HEK293T (cell line): ENCODE measurements around the gene CDCP1.

ENCODE experiments used
- ARNT ChIP-seq: fragments of 450-650 bp; IDR thresholded peaks from 2 replicates; pipeline ENCODE4 v1.6.1; 2017; ENCODE audit warnings: mild to moderate bottlenecking
- LEF1 ChIP-seq: fragments of 450-650 bp; IDR thresholded peaks from 2 replicates; pipeline ENCODE4 v1.6.1; 2017; ENCODE audit warnings: mild to moderate bottlenecking, borderline replicate concordance
- SUZ12 ChIP-seq: fragments of 450-650 bp; IDR thresholded peaks from 2 replicates; pipeline ENCODE4 v1.6.1; 2016; ENCODE audit warnings: mild to moderate bottlenecking

DNA sequence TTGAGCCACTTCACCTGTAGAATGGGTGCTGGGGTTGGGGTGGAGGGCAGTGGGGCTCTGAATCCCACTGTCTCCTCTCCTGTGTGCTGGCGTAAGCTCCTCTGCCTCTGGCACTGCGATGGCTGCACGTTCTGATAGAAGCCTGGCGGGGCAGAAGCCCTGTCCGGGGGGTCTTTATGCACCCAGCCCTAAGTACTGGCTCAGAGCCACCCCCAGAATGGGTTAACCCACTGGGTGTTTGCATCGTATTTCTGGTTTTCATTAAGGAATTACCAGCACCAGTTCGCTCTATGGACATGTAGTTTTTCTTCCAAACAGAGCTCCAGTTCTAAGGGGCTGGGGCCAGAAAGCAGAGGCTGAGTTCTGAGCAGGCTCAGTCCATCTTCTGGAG lies 37.7 kb upstream of the CDCP1 start:
- TF ChIP-seq SUZ12, result no peak
- TF ChIP-seq LEF1, result no peak
- no peak for TF ChIP-seq ARNT
